ENCODE results near the gene PAPOLB.
A peak's percentile ranks its signal among the peaks of the same experiment; 100 is the strongest.

PAPOLB gene

DNA sequence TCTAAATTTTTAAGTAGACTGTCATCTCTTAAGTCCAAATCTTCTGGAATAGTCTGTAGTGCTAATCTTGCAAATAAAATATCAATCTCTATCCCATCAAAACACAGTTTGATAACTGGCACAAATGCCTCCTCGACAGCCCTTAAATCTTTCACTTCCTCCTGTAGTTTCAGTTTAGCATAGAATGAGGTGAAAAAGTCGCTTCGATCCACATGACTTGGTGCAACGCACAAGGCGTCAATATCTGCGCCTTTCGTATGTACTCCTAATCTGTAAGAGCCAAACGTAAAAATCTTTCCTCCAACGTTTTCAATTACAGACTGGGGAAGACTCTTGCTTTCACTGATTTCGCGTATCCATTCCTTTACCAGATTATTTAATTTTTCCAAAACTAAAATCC is 603 bp downstream of the PAPOLB start:
- H3K27me3 ChIP-seq (ENCODE audit: control insufficient read depth, insufficient read depth, low read length): peaks cover 29% of the 10 kb centered on the region
- peak overlapping the region; percentile 68 for H3K4me3 ChIP-seq (ENCODE audit: low read depth, low read length)
- H3K36me3 ChIP-seq (ENCODE audit: control insufficient read depth, insufficient read depth, low read length): no peaks in the 10 kb centered on the region
- no peak overlapping the region for H3K27ac ChIP-seq (ENCODE audit: low read depth, low read length)
- H3K9ac ChIP-seq (ENCODE audit: low read length): no peak overlapping the region
- H3K4me1 ChIP-seq (ENCODE audit: control insufficient read depth, insufficient read depth, low read length): 0 out of 2 replicates have a peak, but pooled peaks cover 2% of the 10 kb centered on the region
- peaks cover 20% of the 10 kb centered on the region for H3K9me3 ChIP-seq (ENCODE audit: control insufficient read depth, insufficient read depth, low read depth, low read length)

DNA sequence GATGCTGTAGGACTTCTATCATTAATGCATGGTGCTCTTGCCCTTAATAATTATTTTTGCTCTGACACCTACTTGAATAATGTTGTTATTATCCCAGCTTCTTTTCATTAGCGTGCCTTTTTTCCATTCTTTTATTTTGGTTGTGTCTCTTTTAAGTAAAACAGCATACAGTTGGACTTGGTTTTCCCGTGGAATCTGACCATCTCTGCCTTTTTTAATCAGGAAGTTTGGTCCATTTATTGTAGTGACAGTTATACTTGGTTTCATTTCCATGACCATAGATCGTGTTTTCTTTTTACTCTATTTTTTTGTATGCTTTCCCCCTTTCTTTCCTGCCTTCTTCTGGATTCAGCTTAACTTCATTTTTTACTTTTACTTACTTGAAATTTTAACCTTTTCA is 4.6 kb downstream of the PAPOLB start:
- H3K9me3 ChIP-seq (ENCODE audit: control insufficient read depth, insufficient read depth, low read depth, low read length): peaks cover 16% of the 10 kb centered on the region
- H3K27ac ChIP-seq (ENCODE audit: low read depth, low read length): no peak overlapping the region
- no peak overlapping the region for H3K9ac ChIP-seq (ENCODE audit: low read length)
- 0 out of 2 replicates have a peak, but pooled peaks cover 2% of the 10 kb centered on the region for H3K4me1 ChIP-seq (ENCODE audit: control insufficient read depth, insufficient read depth, low read length)
- H3K27me3 ChIP-seq (ENCODE audit: control insufficient read depth, insufficient read depth, low read length): peaks cover 17% of the 10 kb centered on the region
- H3K36me3 ChIP-seq (ENCODE audit: control insufficient read depth, insufficient read depth, low read length): no peaks in the 10 kb centered on the region
- no peak overlapping the region for H3K4me3 ChIP-seq (ENCODE audit: low read depth, low read length)

DNA sequence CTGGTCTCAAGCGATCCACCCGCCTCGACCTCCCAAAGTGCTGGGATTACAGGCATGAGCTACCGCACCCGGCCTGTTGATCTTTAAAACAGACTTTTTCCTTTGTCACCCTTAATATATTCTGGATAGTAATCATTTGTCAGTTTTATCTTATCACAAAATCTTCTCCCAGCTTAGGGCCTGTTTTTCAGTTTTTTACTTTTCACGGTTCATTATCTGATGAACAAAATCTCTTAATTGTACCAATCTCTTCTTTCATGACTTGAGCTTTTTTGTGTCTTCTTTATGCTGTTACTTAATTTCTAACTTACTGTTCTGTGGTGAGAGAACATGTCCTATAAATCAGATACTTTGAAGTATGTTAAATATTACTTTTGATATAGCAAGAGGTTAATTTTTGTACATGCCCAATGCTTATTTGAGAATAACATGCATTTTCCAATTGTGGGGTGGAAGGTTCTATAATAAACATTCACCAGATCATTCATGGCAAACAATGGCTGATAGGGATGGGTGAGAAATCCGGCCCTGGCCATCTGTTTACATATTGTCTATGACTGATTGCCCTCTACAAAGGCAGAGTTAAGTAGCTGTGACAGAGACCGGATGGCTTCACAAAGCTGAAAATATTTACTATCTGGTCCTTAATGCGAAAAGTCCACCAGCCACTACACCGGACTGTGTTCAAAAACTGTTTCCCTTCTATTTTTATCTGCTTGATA is 5.3 kb downstream of the PAPOLB start:
- H3K9me3 ChIP-seq (ENCODE audit: control insufficient read depth, insufficient read depth, low read depth, low read length): peaks cover 18% of the 10 kb centered on the region
- peaks cover 14% of the 10 kb centered on the region for H3K27me3 ChIP-seq (ENCODE audit: control insufficient read depth, insufficient read depth, low read length)
- H3K36me3 ChIP-seq (ENCODE audit: control insufficient read depth, insufficient read depth, low read length): no peaks in the 10 kb centered on the region; the same call in 1 of the 2 replicates
- no peak overlapping the region for H3K9ac ChIP-seq (ENCODE audit: low read length)
- no peak overlapping the region for H3K4me3 ChIP-seq (ENCODE audit: low read depth, low read length)
- no peak overlapping the region for H3K27ac ChIP-seq (ENCODE audit: low read depth, low read length)
- no peaks in the 10 kb centered on the region for H3K4me1 ChIP-seq (ENCODE audit: control insufficient read depth, insufficient read depth, low read length)

DNA sequence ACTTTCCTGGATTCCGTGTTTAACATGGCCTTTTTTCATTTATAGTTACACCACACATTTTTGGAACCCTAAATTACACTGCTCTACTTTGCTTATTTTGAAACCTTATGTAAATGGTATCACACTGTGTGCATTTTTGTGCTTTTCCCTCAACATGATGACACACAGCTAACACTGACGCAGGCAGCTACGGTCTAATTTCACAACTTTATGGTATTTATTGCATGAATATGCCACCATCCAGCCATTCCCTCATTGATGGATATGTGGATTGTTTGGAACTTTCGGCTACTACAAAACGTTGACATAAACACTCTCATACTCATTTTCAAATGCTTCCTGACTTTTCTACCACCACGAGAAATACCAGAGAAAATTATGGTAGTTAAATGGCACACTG is 6.9 kb downstream of the PAPOLB start:
- Histone ChIP-seq H3K4me3 (ENCODE audit: low read depth, low read length) (no peak overlapping the region), H3K36me3 (ENCODE audit: control insufficient read depth, insufficient read depth, low read length) (no peaks in the 10 kb centered on the region; the same call in 1 of the 2 replicates), H3K9ac (ENCODE audit: low read length) (no peak overlapping the region), H3K27ac (ENCODE audit: low read depth, low read length) (no peak overlapping the region), H3K27me3 (ENCODE audit: control insufficient read depth, insufficient read depth, low read length) (0 out of 2 replicates have a peak, but pooled peaks cover under 1% of the 10 kb centered on the region), H3K9me3 (ENCODE audit: control insufficient read depth, insufficient read depth, low read depth, low read length) (peaks cover 5% of the 10 kb centered on the region), H3K4me1 (ENCODE audit: control insufficient read depth, insufficient read depth, low read length) (no peaks in the 10 kb centered on the region)

DNA sequence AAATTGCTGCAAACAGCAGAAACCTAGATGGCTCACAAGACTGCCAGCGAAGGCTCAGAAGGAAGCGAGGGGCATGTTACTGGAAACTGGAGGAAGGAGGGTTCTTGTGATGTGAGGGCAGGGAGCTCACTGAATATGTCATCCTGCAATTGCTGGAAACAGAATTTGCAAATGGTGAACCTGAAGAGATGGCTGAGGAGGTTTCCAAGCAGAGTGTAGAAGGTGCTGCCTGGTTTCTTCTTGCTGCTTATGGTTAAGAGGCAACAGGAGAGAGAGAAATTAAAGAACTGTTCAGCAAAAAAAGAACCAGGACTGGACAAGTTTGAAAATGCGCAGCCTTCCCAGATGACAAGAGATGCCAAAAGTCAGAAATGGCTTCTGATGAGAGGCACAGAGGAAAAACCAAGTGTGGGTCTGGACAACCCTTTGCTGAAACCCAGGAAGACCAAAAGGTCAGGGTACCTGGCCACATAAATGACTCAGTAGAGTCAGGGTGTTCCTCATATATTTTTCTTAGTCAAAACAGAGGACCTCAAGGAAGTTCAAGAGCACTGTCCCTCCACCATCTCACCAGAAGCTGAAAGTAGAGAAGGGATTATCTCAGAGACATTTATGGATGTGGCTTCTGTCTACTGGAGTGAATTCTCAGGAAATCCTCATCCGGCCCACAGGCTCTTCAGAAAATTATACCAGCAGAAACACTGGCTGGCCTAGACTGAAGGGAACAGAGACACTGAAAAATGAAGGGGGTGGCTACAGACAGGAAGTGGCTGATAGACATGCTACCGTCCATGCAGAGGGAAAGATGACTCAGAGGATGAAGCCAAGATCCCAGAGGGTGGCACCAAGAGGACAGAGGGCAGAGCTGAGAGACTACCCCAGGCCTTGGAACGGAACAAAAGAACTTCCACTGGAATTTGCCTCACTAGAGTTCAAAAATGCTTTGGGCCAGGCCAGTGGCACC is 10.1 kb downstream of the PAPOLB start:
- Histone ChIP-seq H3K9ac (ENCODE audit: low read length) (no peak overlapping the region), H3K4me1 (ENCODE audit: control insufficient read depth, insufficient read depth, low read length) (peaks cover 3% of the 10 kb centered on the region; the same call in 1 of the 2 replicates), H3K27me3 (ENCODE audit: control insufficient read depth, insufficient read depth, low read length) (no peaks in the 10 kb centered on the region), H3K9me3 (ENCODE audit: control insufficient read depth, insufficient read depth, low read depth, low read length) (peaks cover 2% of the 10 kb centered on the region), H3K36me3 (ENCODE audit: control insufficient read depth, insufficient read depth, low read length) (no peaks in the 10 kb centered on the region; the same call in 1 of the 2 replicates), H3K27ac (ENCODE audit: low read depth, low read length) (no peak overlapping the region), H3K4me3 (ENCODE audit: low read depth, low read length) (no peak overlapping the region)

DNA sequence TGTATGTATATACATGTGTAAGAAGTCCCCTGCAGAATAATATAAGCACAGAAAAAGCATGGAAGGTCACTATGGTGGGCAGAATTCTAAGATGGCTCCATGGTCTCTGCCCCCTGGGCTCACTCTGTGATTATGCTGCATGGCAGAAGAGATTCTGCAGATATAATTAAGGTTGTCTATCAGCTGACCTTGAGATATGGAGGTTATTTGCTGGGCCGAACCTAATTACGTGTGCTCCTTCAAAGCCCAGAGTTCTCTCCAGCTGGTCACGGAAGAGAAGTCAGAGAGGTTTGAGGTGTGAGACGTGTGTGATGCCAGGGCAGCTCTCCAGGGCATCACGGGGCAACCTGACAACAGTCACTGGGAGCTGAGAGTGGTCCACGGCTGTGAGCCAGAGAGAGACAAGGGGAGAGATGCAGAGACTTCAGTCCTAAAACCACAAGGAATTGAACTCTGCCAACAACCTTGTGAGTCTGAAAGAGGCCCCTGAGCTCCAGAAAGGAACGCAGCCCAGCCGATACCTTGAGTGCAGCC is 11.5 kb downstream of the PAPOLB start:
- Histone ChIP-seq H3K27me3 (ENCODE audit: control insufficient read depth, insufficient read depth, low read length) (no peaks in the 10 kb centered on the region), H3K4me1 (ENCODE audit: control insufficient read depth, insufficient read depth, low read length) (peaks cover 3% of the 10 kb centered on the region; the same call in 1 of the 2 replicates), H3K27ac (ENCODE audit: low read depth, low read length) (no peak overlapping the region), H3K9me3 (ENCODE audit: control insufficient read depth, insufficient read depth, low read depth, low read length) (peaks cover 2% of the 10 kb centered on the region), H3K4me3 (ENCODE audit: low read depth, low read length) (no peak overlapping the region), H3K9ac (ENCODE audit: low read length) (no peak overlapping the region), H3K36me3 (ENCODE audit: control insufficient read depth, insufficient read depth, low read length) (no peaks in the 10 kb centered on the region; the same call in 1 of the 2 replicates)

DNA sequence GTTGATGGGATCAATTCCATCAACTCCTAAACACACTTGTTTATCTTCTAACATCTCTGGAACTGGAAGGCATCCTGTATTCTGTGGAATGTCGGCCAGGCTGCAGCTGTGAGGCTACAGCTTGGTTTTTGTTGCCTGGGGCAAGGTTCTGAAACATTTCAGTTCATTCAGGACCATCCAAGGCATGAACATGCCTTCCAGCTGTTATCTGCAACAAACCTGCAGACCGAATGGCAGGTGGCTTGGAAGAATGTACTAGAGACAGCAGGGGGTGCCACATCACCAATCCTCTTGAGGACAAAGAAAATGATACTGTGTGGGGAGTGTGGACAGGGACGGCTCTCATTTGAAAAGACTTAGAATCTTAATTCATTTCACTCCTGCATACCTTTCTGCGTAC is 12.4 kb downstream of the PAPOLB start:
- H3K27ac ChIP-seq (ENCODE audit: low read depth, low read length): no peak overlapping the region
- no peak overlapping the region for H3K4me3 ChIP-seq (ENCODE audit: low read depth, low read length)
- peaks cover 2% of the 10 kb centered on the region for H3K9me3 ChIP-seq (ENCODE audit: control insufficient read depth, insufficient read depth, low read depth, low read length)
- no peaks in the 10 kb centered on the region; the same call in 1 of the 2 replicates for H3K36me3 ChIP-seq (ENCODE audit: control insufficient read depth, insufficient read depth, low read length)
- H3K9ac ChIP-seq (ENCODE audit: low read length): no peak overlapping the region
- no peaks in the 10 kb centered on the region for H3K27me3 ChIP-seq (ENCODE audit: control insufficient read depth, insufficient read depth, low read length)
- H3K4me1 ChIP-seq (ENCODE audit: control insufficient read depth, insufficient read depth, low read length): peaks cover 3% of the 10 kb centered on the region; the same call in 1 of the 2 replicates

DNA sequence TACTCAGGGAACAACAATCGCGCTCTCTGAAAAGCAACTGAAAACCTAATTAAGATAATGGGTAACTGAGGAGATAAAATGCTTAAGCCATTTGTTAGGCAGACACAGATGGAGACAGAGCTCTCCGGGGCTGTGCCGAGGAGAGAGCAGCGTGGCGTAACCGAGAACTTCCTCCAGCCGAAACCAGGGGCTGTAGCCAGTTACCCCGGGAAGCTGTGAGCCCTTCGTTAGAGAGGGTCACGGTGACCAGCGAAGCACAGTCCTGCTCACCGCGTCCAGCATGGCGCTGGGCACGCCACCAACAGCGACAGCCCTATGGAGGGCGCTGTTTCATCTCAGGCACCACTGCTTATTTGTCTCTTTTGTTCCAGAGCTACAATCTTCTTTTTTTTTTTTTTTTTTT is 16.1 kb downstream of the PAPOLB start:
- H3K9ac ChIP-seq (ENCODE audit: low read length): no peak overlapping the region

DNA sequence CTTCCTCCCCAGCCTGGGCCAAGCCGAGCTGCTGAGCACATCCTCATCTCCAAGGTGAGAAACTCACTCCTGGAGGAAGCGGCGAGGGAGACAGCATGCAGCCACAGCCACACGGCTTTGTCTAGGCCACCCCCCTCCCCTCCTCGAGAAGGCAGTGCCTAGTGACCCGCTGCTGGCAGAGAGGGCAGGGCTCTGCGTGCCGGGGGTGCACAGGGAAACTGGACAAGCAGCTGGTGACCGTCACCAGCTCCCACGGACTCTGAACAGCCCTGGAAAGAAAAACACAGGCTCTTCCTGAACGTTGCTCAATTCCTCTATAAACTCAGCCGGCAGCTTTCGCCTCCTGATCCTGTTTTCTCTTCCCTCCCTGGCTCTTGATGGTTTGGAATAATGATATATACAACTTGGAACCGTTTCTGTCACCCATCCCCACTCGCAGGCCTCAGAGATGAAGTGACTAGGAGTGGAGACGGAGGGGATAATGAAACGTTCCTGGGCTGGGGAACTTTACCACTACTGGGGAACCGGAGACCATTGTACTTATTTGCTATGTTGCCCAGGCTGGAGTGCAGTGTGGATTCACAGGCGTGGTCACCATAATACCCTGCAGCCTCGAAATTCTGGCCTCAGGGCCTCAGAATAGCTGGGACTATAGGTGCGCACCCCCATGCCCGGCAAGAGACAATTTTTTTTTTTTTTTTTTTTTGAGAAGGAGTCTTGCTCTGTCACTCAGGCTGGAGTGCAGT is 19.3 kb downstream of the PAPOLB start:
- Histone ChIP-seq H3K4me3 (ENCODE audit: low read depth, low read length) (no peak overlapping the region), H3K9me3 (ENCODE audit: control insufficient read depth, insufficient read depth, low read depth, low read length) (no peaks in the 10 kb centered on the region), H3K4me1 (ENCODE audit: control insufficient read depth, insufficient read depth, low read length) (peaks cover 9% of the 10 kb centered on the region), H3K36me3 (ENCODE audit: control insufficient read depth, insufficient read depth, low read length) (no peaks in the 10 kb centered on the region), H3K9ac (ENCODE audit: low read length) (no peak overlapping the region), H3K27me3 (ENCODE audit: control insufficient read depth, insufficient read depth, low read length) (no peaks in the 10 kb centered on the region), H3K27ac (ENCODE audit: low read depth, low read length) (no peak overlapping the region)

More for the DNA sequence above, 16.1 kb downstream of the PAPOLB start:
- Histone ChIP-seq H3K27ac (ENCODE audit: low read depth, low read length) (no peak overlapping the region), H3K36me3 (ENCODE audit: control insufficient read depth, insufficient read depth, low read length) (no peaks in the 10 kb centered on the region), H3K9me3 (ENCODE audit: control insufficient read depth, insufficient read depth, low read depth, low read length) (no peaks in the 10 kb centered on the region), H3K4me1 (ENCODE audit: control insufficient read depth, insufficient read depth, low read length) (peaks cover 3% of the 10 kb centered on the region; the same call in 1 of the 2 replicates), H3K4me3 (ENCODE audit: low read depth, low read length) (no peak overlapping the region), H3K27me3 (ENCODE audit: control insufficient read depth, insufficient read depth, low read length) (no peaks in the 10 kb centered on the region)

DNA sequence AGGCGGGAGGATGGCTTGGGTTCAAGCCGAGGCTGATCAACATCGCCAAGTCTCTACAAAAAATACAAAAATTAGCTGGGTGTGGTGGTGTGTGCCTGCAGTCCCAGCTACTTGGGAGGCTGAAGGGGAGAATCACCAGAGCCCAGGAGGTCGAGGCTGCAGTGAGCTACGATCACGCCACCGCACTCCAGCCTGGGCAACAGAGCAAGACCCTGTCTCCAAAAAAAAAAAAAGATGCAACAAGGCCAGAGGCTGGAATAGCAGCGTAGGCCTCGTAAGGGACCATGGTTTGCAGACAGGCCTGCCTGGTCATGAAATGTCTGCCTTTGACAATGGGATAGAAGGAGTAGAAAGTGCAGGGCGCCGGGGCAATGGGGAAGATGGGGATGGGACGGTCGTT is 20.0 kb downstream of the PAPOLB start:
- peaks cover 12% of the 10 kb centered on the region for H3K4me1 ChIP-seq (ENCODE audit: control insufficient read depth, insufficient read depth, low read length)
- no peaks in the 10 kb centered on the region for H3K27me3 ChIP-seq (ENCODE audit: control insufficient read depth, insufficient read depth, low read length)
- H3K9ac ChIP-seq (ENCODE audit: low read length): no peak overlapping the region
- no peak overlapping the region for H3K4me3 ChIP-seq (ENCODE audit: low read depth, low read length)
- H3K27ac ChIP-seq (ENCODE audit: low read depth, low read length): no peak overlapping the region
- H3K9me3 ChIP-seq (ENCODE audit: control insufficient read depth, insufficient read depth, low read depth, low read length): no peaks in the 10 kb centered on the region
- H3K36me3 ChIP-seq (ENCODE audit: control insufficient read depth, insufficient read depth, low read length): no peaks in the 10 kb centered on the region
